ENCODE data around the gene FAM110D. TPM values are rescaled to one million over a fixed set of nuclear protein-coding genes. Genes with fewer than 3 reads are reported as not detected.

Gene FAM110D
- total RNA-seq, result 10 to 100 TPM in 1 of 4 donors, 1 to 10 TPM in 3; 3.5 to 15.6 (median 6.8) TPM

GRCh38 chr1:26158908-26159742 lies at the start of gene FAM110D:
TSS of gene FAM110D (plus strand) at chr1:26159079. CDS start at chr1:26161292, 2,213 bp downstream.
- DNase-seq, result no peak
- TF ChIP-seq POLR2A (IDR thresholded peaks at IDR 0.05), result no peak
- Histone ChIP-seq H3K36me3 (no peaks in the 10 kb centered on the region), H3K27ac (peak within 1 kb of the TSS in 1 of 3 donors; percentile 58), H3K4me1 (peaks cover 9 to 12% of the 10 kb centered on the region in 2 donors), H3K4me3 (replicated peaks in 1 of 3) (peak within 1 kb of the TSS in 1 of 3 donors; percentile 49), H3K9me3 (no peaks in the 10 kb centered on the region), H3K27me3 (no peaks in the 10 kb centered on the region)
- intact Hi-C loops (cut with DNase I), result loop anchor here (10.0 kb wide), 1 partner anchor 264 kb away; no protein-coding TSS in a partner anchor
- WGBS, 2 donors, result 57 to 69% methylated on average over 6 of the region's 6 CpGs

DNA sequence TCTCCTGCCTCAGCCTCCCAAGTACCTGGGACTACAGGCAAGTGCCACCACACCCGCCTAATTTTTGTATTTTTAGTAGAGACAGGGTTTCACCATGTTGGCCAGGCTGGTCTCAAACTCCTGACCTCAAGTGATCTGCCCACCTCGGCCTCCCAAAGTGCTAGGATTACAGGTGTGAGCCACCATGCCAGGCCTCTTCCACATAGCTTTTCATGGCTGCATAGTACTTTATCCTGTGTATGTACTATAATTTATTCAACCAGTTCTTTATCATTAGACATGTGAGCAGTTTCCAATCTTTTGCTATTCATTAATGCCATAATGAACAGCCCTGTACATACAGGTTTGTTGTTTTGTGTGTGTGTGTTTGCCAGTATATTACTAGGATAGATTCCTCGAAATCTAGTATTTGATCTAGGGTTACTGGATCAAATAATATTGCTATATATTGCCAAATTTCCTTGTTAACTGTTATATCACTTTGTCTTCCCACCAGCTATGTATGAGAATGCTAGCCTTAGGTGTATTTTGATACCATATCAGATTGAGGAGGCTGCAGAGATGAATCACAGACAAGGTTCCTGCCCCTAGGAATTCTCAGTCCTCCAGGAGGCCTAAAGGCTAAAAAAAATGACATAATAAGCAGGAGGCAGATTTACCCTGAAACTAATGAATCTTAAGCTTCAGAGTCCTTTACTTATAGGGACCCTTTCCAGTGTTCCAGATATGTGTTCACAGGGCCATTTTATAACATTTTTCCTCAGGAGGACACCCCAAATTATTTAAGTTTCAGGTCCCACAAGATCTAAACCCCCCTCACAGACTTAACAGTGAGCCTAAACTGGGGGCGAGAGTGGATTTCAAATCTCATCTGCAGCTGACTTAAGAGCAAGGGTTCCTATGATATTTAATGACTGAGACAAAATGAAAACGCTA lies 49.4 kb upstream of the FAM110D start:
- Histone ChIP-seq H3K36me3 (no peaks in the 10 kb centered on the region), H3K9me3 (no peaks in the 10 kb centered on the region), H3K27ac (no peak overlapping the region), H3K4me1 (peaks cover 23 to 28% of the 10 kb centered on the region in 2 donors), H3K27me3 (no peaks in the 10 kb centered on the region), H3K4me3 (replicated peaks in 1 of 3) (no peak overlapping the region)
- no peak for DNase-seq
- WGBS, 2 donors, result 92 to 99% methylated on average over 5 of the region's 5 CpGs
- TF ChIP-seq POLR2A (IDR thresholded peaks at IDR 0.05) (no peak), CTCF (IDR thresholded peaks at IDR 0.05) (no peak)
- intact Hi-C loops (cut with DNase I), result loop anchor here (5.0 to 10.0 kb wide), 2 partner anchors 53 to 75 kb away; no protein-coding TSS in a partner anchor

DNA sequence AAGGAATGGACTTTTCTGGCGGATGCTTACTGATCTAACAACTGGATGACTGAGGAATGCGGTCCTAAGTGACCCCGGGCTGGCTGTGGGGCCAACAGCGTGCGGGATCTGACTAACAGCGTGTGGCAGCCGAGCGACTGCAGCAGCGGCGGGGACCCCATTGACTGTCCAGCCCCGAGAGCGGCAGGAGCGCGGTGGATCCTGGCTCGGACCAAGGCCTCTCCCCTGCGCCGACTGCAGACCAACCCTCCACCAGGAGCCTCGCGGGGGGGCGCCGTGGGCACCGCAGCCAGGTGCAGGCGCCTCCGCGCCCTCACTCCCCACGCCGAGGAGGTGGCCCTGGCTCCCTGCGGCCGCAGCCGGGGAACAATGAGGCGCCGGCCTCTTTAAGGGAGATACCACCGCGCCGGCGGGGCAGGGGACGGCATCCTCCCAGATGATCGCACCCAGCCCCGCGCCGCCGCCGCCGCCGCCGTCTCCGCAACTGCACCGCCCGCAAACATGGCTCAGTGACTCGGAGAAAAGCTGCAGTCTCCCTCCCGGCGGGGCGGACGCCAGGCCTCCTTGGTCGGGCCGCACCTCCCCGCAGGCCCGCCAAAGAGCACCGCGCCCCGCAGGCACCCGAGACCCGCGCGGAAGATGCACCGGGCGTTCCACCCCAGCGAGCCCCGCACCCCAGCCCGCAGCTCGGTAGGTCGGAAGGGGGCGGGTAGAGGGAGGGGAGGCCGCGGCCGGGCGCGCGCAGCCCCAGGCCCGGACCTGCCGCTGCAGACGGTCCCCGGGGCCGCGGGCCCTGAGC lies 47.9 kb upstream of the FAM110D start:
- intact Hi-C loops (cut with DNase I), result no loop called here
- Histone ChIP-seq H3K36me3 (no peaks in the 10 kb centered on the region), H3K27me3 (no peaks in the 10 kb centered on the region), H3K4me1 (peaks cover 31 to 41% of the 10 kb centered on the region in 2 donors), H3K4me3 (replicated peaks in 1 of 3) (peak overlapping the region; percentile 54 to 96 (median 93)), H3K9me3 (no peaks in the 10 kb centered on the region), H3K27ac (peak overlapping the region; percentile 92 to 98 (median 92))
- WGBS, 2 donors, result 0% methylated on average over 9 to 38 of the region's 85 CpGs
- TF ChIP-seq CTCF (IDR thresholded peaks at IDR 0.05) (no peak), POLR2A (IDR thresholded peaks at IDR 0.05) (peak in 1 of 2 donors; percentile 66)
- peak; percentile 86 to 87 for DNase-seq

DNA sequence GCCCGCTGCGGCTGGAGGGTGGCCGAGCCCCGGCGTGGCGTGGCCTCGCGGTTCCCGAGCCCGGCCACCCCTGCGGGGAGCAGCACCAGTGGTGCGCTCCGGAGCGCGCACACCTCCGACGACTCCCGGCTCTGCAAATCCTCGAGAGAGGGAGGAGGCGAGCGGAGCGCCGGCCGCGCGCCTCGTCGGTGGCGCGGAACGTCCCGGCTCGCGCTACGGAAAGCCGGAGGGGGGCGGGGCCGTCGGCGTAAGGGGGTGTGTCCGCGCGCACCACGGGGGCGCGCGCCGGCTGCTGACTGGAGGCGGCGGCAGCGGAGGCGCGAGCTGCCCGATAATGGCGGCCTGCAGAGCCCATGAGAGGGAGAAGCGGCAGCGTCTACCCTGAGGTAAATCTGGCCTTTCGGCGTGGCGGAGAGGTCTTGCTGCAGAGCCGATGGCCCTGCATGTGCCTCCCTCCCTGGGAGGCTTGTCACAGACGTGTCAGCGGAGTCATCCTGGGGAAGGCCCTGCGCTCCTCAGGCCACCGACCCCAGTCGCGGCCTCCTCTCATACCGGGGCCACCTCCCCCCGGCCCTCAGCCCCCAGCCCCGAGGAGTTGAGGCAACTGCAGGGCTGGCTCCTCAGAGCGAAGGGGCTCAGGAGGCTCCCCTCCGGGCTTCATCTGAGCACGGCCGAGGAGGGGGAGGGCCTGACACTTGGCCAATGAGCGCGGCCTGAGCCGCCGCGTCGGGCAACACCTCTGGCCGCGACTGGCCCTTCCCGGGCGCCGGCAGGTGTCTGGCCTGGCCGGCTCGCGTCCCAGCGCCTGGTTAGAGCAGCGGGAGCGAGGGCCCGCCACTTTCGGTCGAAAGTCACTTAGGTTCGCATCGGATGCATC lies 47.1 kb upstream of the FAM110D start, which contains the start of gene PDIK1L:
PDIK1L (plus strand) TSS at position 295 of the 877 bp plus-strand sequence. CDS start 2,485 bp downstream, outside the sequence.
- Histone ChIP-seq H3K9me3 (no peaks in the 10 kb centered on the region), H3K36me3 (no peaks in the 10 kb centered on the region), H3K27ac (peak within 1 kb of the TSS; percentile 92 to 98 (median 92)), H3K4me1 (peaks cover 39 to 50% of the 10 kb centered on the region in 2 donors), H3K27me3 (no peaks in the 10 kb centered on the region), H3K4me3 (replicated peaks in 1 of 3) (peak within 1 kb of the TSS; percentile 63 to 96 (median 93))
- peak; percentile 92 to 95 for DNase-seq
- intact Hi-C loops (cut with DNase I), result no loop called here
- WGBS, 2 donors, result 0% methylated on average over 2 to 12 of the region's 96 CpGs
- TF ChIP-seq POLR2A (IDR thresholded peaks at IDR 0.05) (peak; percentile 27 to 75), CTCF (IDR thresholded peaks at IDR 0.05) (no peak)

Data from thyroid gland (tissue), 4 donors.